HL-60/S4 treated with retinoic acid at 250 ng/mL for 4 days and 3 days (cell line): ENCODE data around the gene TNC.

Experiments
- in situ Hi-C: fragments of 300-500 bp; cut with MboI; formaldehyde crosslinking; loops from 2 replicates; pipeline ENCODE4 v1.7.0; 2022; ENCODE audit warnings: low sequenced_read_pairs

Gene TNC

GRCh38 chr9:115058175-115058574 lies 59.8 kb downstream of the TNC start:
- in situ Hi-C loops: no loop called here

GRCh38 chr9:115057559-115057958 lies 60.4 kb downstream of the TNC start:
- in situ Hi-C loops: no loop called here

- in situ Hi-C loops: no loop called here
Measured at GRCh38 chr9:115050002-115050490, 67.9 kb downstream of the TNC start.

GRCh38 chr9:115046824-115047223 lies 71.1 kb downstream of the TNC start:
- in situ Hi-C loops: no loop called here

GRCh38 chr9:115046199-115046598 lies 71.8 kb downstream of the TNC start:
- in situ Hi-C loops: no loop called here

- in situ Hi-C loops: no loop called here
Measured at GRCh38 chr9:115043632-115044031, 74.3 kb downstream of the TNC start.

GRCh38 chr9:115042781-115043509 lies 75.0 kb downstream of the TNC start:
- in situ Hi-C loops: no loop called here

- in situ Hi-C loops: no loop called here
Measured at GRCh38 chr9:115039516-115040120, 78.3 kb downstream of the TNC start.

- in situ Hi-C loops: no loop called here
Measured at GRCh38 chr9:115038178-115038577, 79.8 kb downstream of the TNC start.

- in situ Hi-C loops: no loop called here
Measured at GRCh38 chr9:115036691-115037090, 81.3 kb downstream of the TNC start.

- in situ Hi-C loops: no loop called here
Measured at GRCh38 chr9:115035841-115036612, 81.9 kb downstream of the TNC start.

GRCh38 chr9:115034801-115035200 lies 83.2 kb downstream of the TNC start:
- in situ Hi-C loops: no loop called here

GRCh38 chr9:115033800-115034199 lies 84.2 kb downstream of the TNC start:
- in situ Hi-C loops: no loop called here

GRCh38 chr9:115032296-115032695 lies 85.7 kb downstream of the TNC start:
- in situ Hi-C loops: no loop called here

- in situ Hi-C loops: no loop called here
Measured at GRCh38 chr9:115030006-115030405, 88.0 kb downstream of the TNC start.

GRCh38 chr9:115025721-115026120 lies 92.2 kb downstream of the TNC start:
- in situ Hi-C loops: no loop called here

- in situ Hi-C loops: no loop called here
Measured at GRCh38 chr9:115024925-115025535, 92.9 kb downstream of the TNC start.

GRCh38 chr9:115022760-115023434 lies 95.1 kb downstream of the TNC start:
- in situ Hi-C loops: no loop called here

- in situ Hi-C loops: loop anchor here (10.0 kb wide), 3 partner anchors 114 to 344 kb away; no protein-coding TSS in a partner anchor
Measured at GRCh38 chr9:115018547-115019435, 99.2 kb downstream of the TNC start.

GRCh38 chr9:115016344-115016743 lies 101.6 kb downstream of the TNC start:
- in situ Hi-C loops: loop anchor here (10.0 kb wide), 3 partner anchors 112 to 342 kb away; no protein-coding TSS in a partner anchor
